COLO829 (cell line): ENCODE data around the gene CFAP126.
"Not testable (repeated sequence)": the region's sequence is repeated elsewhere in the genome, so short reads cannot be mapped to it uniquely, and the experiment has no call there.

Experiments
- DNase-seq: peaks from one replicate; pipeline ENCODE4 v3.0.0; 2012; ENCODE audit warnings: low spot score

CFAP126 gene

DNA sequence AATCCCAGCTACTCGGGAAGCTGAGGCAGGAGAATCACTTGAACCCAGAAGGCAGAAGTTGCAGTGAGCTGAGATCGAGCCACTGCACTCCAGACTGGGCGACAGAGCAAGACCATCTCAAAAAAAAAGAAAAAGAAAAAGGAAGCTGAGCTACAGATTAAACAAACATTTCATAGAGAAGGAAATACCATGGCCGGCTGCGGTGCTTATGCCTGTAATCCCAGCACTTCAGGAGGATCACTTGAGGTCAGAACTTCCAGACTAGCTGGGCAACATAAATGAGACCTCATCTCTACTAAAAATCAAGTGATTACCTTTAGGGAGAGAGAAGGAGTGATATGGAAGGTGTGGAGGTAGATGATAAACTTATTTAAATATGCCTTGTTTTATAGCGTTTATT, 14.0 kb upstream of the CFAP126 start:
- DNase-seq, result no peak

DNA sequence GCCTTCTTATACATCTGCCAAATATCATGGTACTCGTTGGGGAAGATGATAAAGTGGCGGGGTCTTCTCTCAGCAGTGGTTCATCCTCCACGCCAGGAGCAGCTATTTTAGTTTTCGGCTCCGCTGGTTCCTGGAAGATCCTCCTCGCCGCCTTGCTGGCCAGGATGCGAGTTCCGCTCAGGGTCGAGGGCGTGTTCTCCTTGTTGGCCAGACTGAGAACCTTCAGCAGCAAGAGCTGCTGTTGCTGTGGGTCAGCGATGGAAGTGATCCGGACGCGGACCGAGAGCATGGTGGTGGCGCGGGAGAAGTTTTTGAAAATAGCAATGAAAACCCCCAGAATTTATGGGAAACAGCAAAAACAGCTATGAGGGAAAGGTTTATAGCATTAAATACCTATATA, 11.4 kb upstream of the CFAP126 start:
- DNase-seq, result no peak

DNA sequence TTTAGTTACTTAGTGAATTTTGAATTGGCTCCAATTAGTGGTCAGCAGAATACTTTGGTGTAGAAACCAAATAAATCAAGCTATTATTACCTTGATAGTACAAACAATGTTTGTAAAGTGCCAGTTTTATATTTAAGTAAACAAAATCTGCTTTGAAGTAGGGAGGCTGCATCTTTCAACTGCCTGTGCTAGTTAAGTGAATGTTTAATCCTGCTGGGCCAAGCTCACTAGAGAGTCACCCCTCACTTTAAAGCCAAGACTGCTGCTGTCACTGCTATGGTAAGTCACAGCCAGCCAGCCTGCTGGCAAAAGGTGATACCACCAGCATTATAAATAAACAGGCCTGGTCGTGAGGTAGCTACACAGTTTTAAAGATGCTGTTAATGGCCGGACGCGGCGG, 10.3 kb upstream of the CFAP126 start:
- DNase-seq, result no peak

GRCh38 chr1:161374373-161374772, 6.7 kb upstream of the CFAP126 start:
- peak; percentile 60 for DNase-seq

GRCh38 chr1:161373442-161373841, 5.8 kb upstream of the CFAP126 start:
- DNase-seq, result no peak

DNA sequence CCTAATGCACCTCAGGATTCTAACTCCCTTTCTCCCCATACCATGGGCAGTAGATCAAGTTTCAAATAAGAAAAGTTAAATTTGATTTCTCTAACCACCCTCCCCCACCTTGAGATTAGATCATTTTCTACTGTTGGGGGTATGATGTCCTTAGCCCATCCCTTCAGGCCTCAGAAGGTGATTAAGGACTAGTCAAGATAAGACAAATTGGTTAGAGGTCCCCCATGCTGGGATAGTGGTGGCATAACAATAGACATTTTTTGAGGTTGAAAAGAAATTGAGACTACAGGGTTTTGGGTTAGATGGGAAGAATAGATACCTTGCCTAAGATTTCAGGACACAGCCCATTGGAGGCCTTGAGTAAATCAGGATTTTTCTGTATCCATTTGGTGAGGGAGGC, 2.5 kb downstream of the CFAP126 start:
- DNase-seq, result no peak

- no peak for DNase-seq
Observed at GRCh38 chr1:161364332-161364731, 3.3 kb downstream of the CFAP126 start.

DNA sequence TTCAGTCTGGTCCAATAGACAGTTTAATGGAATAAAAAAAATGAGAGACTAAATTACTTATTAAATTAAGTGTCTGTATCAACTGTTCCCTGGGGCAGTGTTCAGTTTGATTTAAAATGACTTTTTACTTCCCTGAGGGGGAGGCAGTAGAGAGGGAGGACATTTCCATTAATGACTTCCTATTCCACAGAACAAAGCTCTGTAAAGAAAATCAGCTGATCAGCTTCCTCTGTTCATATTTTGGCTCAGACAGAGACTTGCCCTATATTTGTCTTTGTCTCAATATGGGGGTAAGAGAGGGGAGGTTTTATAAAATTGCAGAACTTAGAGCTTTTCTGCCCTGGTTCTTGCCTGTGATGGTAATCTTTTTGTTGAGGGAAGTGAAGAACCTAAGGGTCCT, 8.4 kb downstream of the CFAP126 start:
- peak; percentile 67 for DNase-seq

GRCh38 chr1:161357073-161357472, 10.6 kb downstream of the CFAP126 start:
- no peak for DNase-seq

DNA sequence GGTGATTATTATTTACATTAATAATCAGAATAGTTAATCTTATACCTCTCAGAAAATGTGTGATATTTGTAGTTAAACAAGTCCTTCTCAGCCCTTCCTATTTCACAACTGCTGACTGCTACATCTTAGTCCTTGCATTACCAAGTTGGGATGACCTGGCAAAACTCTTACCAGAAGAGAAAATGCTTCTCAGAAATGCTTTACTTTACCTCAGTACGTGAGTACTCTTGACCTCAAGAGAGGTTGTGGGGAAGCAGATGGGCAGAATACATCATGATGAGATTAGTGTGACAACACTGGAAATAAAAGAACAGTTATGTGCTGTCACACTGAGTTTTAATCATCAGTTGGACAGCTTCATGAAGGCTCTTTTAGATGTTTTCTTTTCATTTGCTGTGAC, 16.2 kb downstream of the CFAP126 start:
- DNase-seq, result no peak

- no peak for DNase-seq
Observed at GRCh38 chr1:161350671-161351070, 17.0 kb downstream of the CFAP126 start.

GRCh38 chr1:161342821-161343220, 24.9 kb downstream of the CFAP126 start:
- DNase-seq, result no peak

GRCh38 chr1:161342177-161342576, 25.5 kb downstream of the CFAP126 start:
- no peak for DNase-seq

GRCh38 chr1:161335796-161336195, 31.9 kb downstream of the CFAP126 start:
- DNase-seq, result no peak

DNA sequence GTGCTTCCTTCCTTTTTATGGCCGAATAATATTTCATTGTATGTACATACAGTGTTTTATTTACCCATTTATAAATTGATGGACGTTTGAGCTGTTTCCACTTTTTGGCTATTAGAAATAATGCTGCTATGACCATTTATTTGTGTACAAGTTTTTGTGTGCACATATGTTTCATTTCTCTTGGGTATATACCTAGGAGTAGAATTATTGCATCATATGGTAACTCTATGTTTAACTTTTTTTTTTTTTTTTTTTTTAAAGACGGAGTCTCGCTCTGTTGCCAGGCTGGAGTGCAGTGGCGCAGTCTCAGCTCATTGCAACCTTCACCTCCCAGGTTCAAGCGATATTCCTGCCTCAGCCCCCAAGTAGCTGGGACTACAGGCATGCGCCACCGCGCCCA, 34.5 kb downstream of the CFAP126 start:
- no peak for DNase-seq

- peak; percentile 71 for DNase-seq
Observed at GRCh38 chr1:161330346-161330745, 37.3 kb downstream of the CFAP126 start.

GRCh38 chr1:161324020-161324419, 43.7 kb downstream of the CFAP126 start:
- no peak for DNase-seq

- not testable (repeated sequence) for DNase-seq
Observed at GRCh38 chr1:161315841-161316674, 51.6 kb downstream of the CFAP126 start.
